Upper lobe of right lung (tissue), 1 donor: Measurements from ENCODE around the gene DNMT3A. TPM values are rescaled to one million over a fixed set of nuclear protein-coding genes. Genes with fewer than 3 reads are reported as not detected.

Experiments
- ATAC-seq: fragments of 200-7000 bp; cut with Tn5 transposase; one replicate; pipeline ENCODE4 v1.9.1; 2020; ENCODE audit warnings: mild to moderate bottlenecking, moderate library complexity
- DNase-seq: peaks from one replicate; pipeline ENCODE4 v3.0.0-alpha.2; 2020
- H3K27ac ChIP-seq: fragments of 200-600 bp; one replicate; pipeline ENCODE4 v1.8.0; 2022
- H3K27me3 ChIP-seq: fragments of 200-600 bp; one replicate; pipeline ENCODE4 v1.8.0; 2022; ENCODE audit warnings: mild to moderate bottlenecking
- H3K36me3 ChIP-seq: fragments of 200-600 bp; one replicate; pipeline ENCODE4 v1.8.0; 2022
- H3K4me1 ChIP-seq: fragments of 200-600 bp; one replicate; pipeline ENCODE4 v1.8.0; 2022
- H3K4me3 ChIP-seq: fragments of 200-600 bp; one replicate; pipeline ENCODE4 v1.8.0; 2022; ENCODE audit warnings: mild to moderate bottlenecking
- H3K9me3 ChIP-seq: fragments of 200-600 bp; one replicate; pipeline ENCODE4 v1.8.0; 2022
- CTCF ChIP-seq: fragments of 200-600 bp; IDR thresholded peaks from one replicate; pipeline ENCODE4 v1.8.0; 2022; ENCODE audit warnings: antibody characterized with exemption
- intact Hi-C: fragments of 100-400 bp; cut with DNase I; formaldehyde crosslinking; loops from one replicate; pipeline ENCODE4 v1.11.0; 2022
- total RNA-seq: library from RNA; stranded (reverse); fragmentation: NEBNext Ultra II Directional; extraction: Animal tissue kit (Norgen Biotek cat#: 25700); gene quantifications from one replicate; pipeline ENCODE4 v1.2.1, GENCODE V29; 2021
- donor health status: DM: no; HTN: yes; CAD: no; lungs with severe emphysema.

The DNMT3A gene
- total RNA-seq, 1 donor from 2014 or later = 31.3 TPM

GRCh38 chr2:25295621-25296020 is 46.1 kb downstream of the DNMT3A start:
- H3K9me3 ChIP-seq = no peaks in the 10 kb centered on the region
- H3K27me3 ChIP-seq = no peaks in the 10 kb centered on the region
- H3K4me3 ChIP-seq = no peak overlapping the region
- no peak for TF ChIP-seq CTCF
- H3K4me1 ChIP-seq = peaks cover 34% of the 10 kb centered on the region
- H3K27ac ChIP-seq = peak overlapping the region; percentile 84
- DNase-seq (no peak), ATAC-seq (no peak)
- peaks cover 13% of the 10 kb centered on the region for H3K36me3 ChIP-seq
- intact Hi-C loops = no loop called here

- H3K4me1 ChIP-seq = peaks cover 37% of the 10 kb centered on the region
- no peak for TF ChIP-seq CTCF
- intact Hi-C loops = no loop called here
- ATAC-seq (peak; percentile 91), DNase-seq (peak; percentile 89)
- peak overlapping the region; percentile 84 for H3K27ac ChIP-seq
- H3K36me3 ChIP-seq = peaks cover 11% of the 10 kb centered on the region
- peak overlapping the region; percentile 14 for H3K4me3 ChIP-seq
- H3K9me3 ChIP-seq = no peaks in the 10 kb centered on the region
- H3K27me3 ChIP-seq = no peaks in the 10 kb centered on the region
Measured at GRCh38 chr2:25294573-25295462, 46.9 kb downstream of the DNMT3A start.

GRCh38 chr2:25293958-25294562 is 47.7 kb downstream of the DNMT3A start:
- no peak for DNase-seq

GRCh38 chr2:25293145-25293544 is 48.6 kb downstream of the DNMT3A start:
- Histone ChIP-seq H3K4me1 (peaks cover 45% of the 10 kb centered on the region), H3K27me3 (no peaks in the 10 kb centered on the region), H3K36me3 (no peaks in the 10 kb centered on the region), H3K9me3 (no peaks in the 10 kb centered on the region), H3K27ac (no peak overlapping the region), H3K4me3 (no peak overlapping the region)
- ATAC-seq (no peak), DNase-seq (no peak)
- intact Hi-C loops = no loop called here
- TF ChIP-seq CTCF = no peak

More at GRCh38 chr2:25293958-25294562, 47.7 kb downstream of the DNMT3A start:
- Histone ChIP-seq H3K27me3 (no peaks in the 10 kb centered on the region), H3K9me3 (no peaks in the 10 kb centered on the region), H3K27ac (peak overlapping the region; percentile 84), H3K36me3 (peaks cover 3% of the 10 kb centered on the region), H3K4me1 (peaks cover 45% of the 10 kb centered on the region), H3K4me3 (no peak overlapping the region)
- no peak for ATAC-seq
- no peak for TF ChIP-seq CTCF
- intact Hi-C loops = no loop called here

- H3K9me3 ChIP-seq = no peaks in the 10 kb centered on the region
- H3K27me3 ChIP-seq = no peaks in the 10 kb centered on the region
- DNase-seq (no peak), ATAC-seq (no peak)
- no peak overlapping the region for H3K27ac ChIP-seq
- peaks cover 45% of the 10 kb centered on the region for H3K4me1 ChIP-seq
- H3K4me3 ChIP-seq = no peak overlapping the region
- H3K36me3 ChIP-seq = no peaks in the 10 kb centered on the region
- intact Hi-C loops = no loop called here
- TF ChIP-seq CTCF = no peak
Measured at GRCh38 chr2:25292408-25292807, 49.3 kb downstream of the DNMT3A start.
